Endodermal cell (in vitro differentiated cells): Measurements from ENCODE around the gene SLC45A2. TPM values are rescaled to one million over a fixed set of nuclear protein-coding genes. Genes with fewer than 3 reads are reported as not detected.

Experiments
- DNase-seq: peaks from one replicate; pipeline ENCODE4 v3.0.0-alpha.2; 2017
- H3K27ac ChIP-seq: 2 replicates; pipeline ENCODE4 v1.5.1; 2013; ENCODE audit warnings: mild to moderate bottlenecking, low read depth, low read length, moderate library complexity
- H3K27me3 ChIP-seq: 2 replicates; pipeline ENCODE4 v1.6.1; 2013; ENCODE audit warnings: mild to moderate bottlenecking, low read length, moderate library complexity; ENCODE audit not compliant: insufficient read depth, control insufficient read depth, poor library complexity, severe bottlenecking
- H3K36me3 ChIP-seq: 2 replicates; pipeline ENCODE4 v1.7.0; 2013; ENCODE audit warnings: mild to moderate bottlenecking, low read length, moderate library complexity; ENCODE audit not compliant: control insufficient read depth, insufficient read depth
- H3K4me1 ChIP-seq: one replicate; pipeline ENCODE4 v1.7.0; 2013; ENCODE audit warnings: low read length; ENCODE audit not compliant: control insufficient read depth, insufficient read depth
- H3K4me3 ChIP-seq: 2 replicates; pipeline ENCODE4 v1.5.1; 2013; ENCODE audit warnings: mild to moderate bottlenecking, low read length, moderate library complexity
- H3K9ac ChIP-seq: 2 replicates; pipeline ENCODE4 v1.6.1; 2013; ENCODE audit warnings: mild to moderate bottlenecking, low read length, moderate library complexity; ENCODE audit not compliant: poor library complexity, severe bottlenecking; ENCODE audit errors: extremely low read depth
- H3K9me3 ChIP-seq: 2 replicates; pipeline ENCODE4 v1.6.1; 2013; ENCODE audit warnings: mild to moderate bottlenecking, low read length, moderate library complexity; ENCODE audit not compliant: control insufficient read depth
- H3K27ac Mint-ChIP-seq: 2 replicates; pipeline ENCODE4 v1.8.0; 2020; ENCODE audit warnings: mixed read lengths
- H3K27me3 Mint-ChIP-seq: 2 replicates; pipeline ENCODE4 v1.8.0; 2021; ENCODE audit warnings: mild to moderate bottlenecking, mixed read lengths; ENCODE audit not compliant: insufficient read depth
- H3K36me3 Mint-ChIP-seq: 2 replicates; pipeline ENCODE4 v1.8.0; 2020; ENCODE audit warnings: low read depth, mixed read lengths
- H3K4me1 Mint-ChIP-seq: 2 replicates; pipeline ENCODE4 v1.8.0; 2020; ENCODE audit warnings: mixed read lengths
- H3K4me3 Mint-ChIP-seq: 2 replicates; pipeline ENCODE4 v1.8.0; 2020; ENCODE audit warnings: mild to moderate bottlenecking, moderate library complexity, mixed read lengths
- H3K9me3 Mint-ChIP-seq: 2 replicates; pipeline ENCODE4 v1.8.0; 2020; ENCODE audit warnings: mild to moderate bottlenecking, mixed read lengths
- WGBS, 2 experiments: methylation state at CpG; one replicate each; pipeline versions ENCODE4 v1.1.5 to v1.1.7; 2013; ENCODE audit warnings: missing lambda C conversion rate in 2 of 2, mixed read lengths in 1 of 2; ENCODE audit not compliant: insufficient coverage in 1 of 2, insufficient read length in 1 of 2; 5-methylcytosine and 5-hydroxymethylcytosine counted together
- total RNA-seq, 2 donors: library from RNA; stranded (reverse); fragmentation: NEBNext Ultra II Directional in 1 of 2; extraction: Animal tissue kit (Norgen Biotek cat#: 25700) in 1 of 2; gene quantifications; 2 replicates in 1 of 2; 3 replicates in 1 of 2; pipeline ENCODE4 v1.2.1, GENCODE V29; 2021
- TF ChIP-seq, protein P1 (sequence below): fragments of 200-600 bp; sonication (generic); conservative IDR thresholded peaks from 2 replicates; pipeline ENCODE4 v1.5.0; 2021; ENCODE audit warnings: antibody characterized with exemption, mild to moderate bottlenecking

Gene SLC45A2
- total RNA-seq, 2 donors from 2014 or later = 0.20 TPM; not detected in 1

DNA sequence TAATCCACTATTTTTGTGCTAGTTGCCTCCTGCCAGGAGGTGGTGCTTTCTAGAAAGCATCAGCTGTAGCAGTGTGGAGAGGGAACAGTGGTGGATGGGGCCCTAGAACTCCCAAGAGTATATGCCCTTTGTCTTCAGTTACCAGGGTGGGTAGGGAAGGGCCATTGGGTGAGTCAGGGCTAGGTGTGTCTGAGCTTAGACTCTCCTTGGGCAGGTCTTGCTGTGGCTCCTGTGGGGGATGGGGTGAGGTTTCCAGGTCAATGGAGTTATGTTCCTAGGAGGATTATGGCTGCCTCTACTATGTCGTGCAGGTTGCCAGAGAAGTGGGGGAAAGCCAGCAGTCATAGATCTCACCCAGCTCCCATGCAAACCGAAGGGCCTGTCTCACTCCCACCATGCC is 81.4 kb downstream of the SLC45A2 start:
- H3K27ac Mint-ChIP-seq = no peak overlapping the region
- H3K27me3 Mint-ChIP-seq = peaks cover 3% of the 10 kb centered on the region
- Histone ChIP-seq H3K36me3 (no peaks in the 10 kb centered on the region), H3K9me3 (peaks cover 41% of the 10 kb centered on the region), H3K27ac (no peak overlapping the region), H3K4me3 (no peak overlapping the region), H3K4me1 (peaks cover 3% of the 10 kb centered on the region), H3K27me3 (no peaks in the 10 kb centered on the region), H3K9ac (no peak overlapping the region)
- peaks cover 56% of the 10 kb centered on the region for H3K9me3 Mint-ChIP-seq
- H3K36me3 Mint-ChIP-seq = peaks cover 5% of the 10 kb centered on the region
- WGBS, 2 experiments = 86% methylated on average over 2 of the region's 2 CpGs; no CpG with 5 or more reads in 1 of the 2 experiments
- no peak overlapping the region for H3K4me3 Mint-ChIP-seq
- no peak for DNase-seq
- TF ChIP-seq, protein P1, sequence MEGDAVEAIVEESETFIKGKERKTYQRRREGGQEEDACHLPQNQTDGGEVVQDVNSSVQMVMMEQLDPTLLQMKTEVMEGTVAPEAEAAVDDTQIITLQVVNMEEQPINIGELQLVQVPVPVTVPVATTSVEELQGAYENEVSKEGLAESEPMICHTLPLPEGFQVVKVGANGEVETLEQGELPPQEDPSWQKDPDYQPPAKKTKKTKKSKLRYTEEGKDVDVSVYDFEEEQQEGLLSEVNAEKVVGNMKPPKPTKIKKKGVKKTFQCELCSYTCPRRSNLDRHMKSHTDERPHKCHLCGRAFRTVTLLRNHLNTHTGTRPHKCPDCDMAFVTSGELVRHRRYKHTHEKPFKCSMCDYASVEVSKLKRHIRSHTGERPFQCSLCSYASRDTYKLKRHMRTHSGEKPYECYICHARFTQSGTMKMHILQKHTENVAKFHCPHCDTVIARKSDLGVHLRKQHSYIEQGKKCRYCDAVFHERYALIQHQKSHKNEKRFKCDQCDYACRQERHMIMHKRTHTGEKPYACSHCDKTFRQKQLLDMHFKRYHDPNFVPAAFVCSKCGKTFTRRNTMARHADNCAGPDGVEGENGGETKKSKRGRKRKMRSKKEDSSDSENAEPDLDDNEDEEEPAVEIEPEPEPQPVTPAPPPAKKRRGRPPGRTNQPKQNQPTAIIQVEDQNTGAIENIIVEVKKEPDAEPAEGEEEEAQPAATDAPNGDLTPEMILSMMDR = no peak
- peaks cover 14% of the 10 kb centered on the region for H3K4me1 Mint-ChIP-seq

DNA sequence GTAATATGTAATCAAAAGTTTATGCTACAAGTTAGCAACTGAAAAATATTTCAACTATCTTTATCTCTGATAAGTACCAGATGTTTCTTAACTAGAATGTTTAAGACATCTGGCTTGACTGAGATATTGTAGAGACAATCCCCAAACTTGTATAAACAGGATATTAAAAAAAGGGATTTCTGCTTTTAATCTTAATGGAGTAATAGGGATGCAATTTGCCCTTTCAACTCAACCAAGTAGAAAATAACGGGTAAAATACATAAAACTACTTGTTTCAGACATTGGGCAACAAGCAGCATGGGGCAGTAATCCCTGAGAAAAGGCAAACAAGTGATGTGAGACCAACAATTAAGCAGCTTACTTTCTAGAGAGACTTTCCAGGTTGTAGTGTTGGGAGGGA is 83.3 kb downstream of the SLC45A2 start:
- peaks cover 19% of the 10 kb centered on the region for H3K4me1 Mint-ChIP-seq
- Histone ChIP-seq H3K9me3 (peaks cover 22% of the 10 kb centered on the region), H3K27ac (no peak overlapping the region), H3K4me3 (no peak overlapping the region), H3K9ac (no peak overlapping the region), H3K27me3 (no peaks in the 10 kb centered on the region), H3K4me1 (peaks cover 3% of the 10 kb centered on the region), H3K36me3 (no peaks in the 10 kb centered on the region)
- no peak for DNase-seq
- peaks cover 38% of the 10 kb centered on the region for H3K9me3 Mint-ChIP-seq
- no peak overlapping the region for H3K27ac Mint-ChIP-seq
- WGBS, 2 experiments = 89% methylated on average over 1 of the region's 1 CpG; no CpG with 5 or more reads in 1 of the 2 experiments
- peaks cover under 1% of the 10 kb centered on the region for H3K36me3 Mint-ChIP-seq
- peaks cover 9% of the 10 kb centered on the region for H3K27me3 Mint-ChIP-seq
- H3K4me3 Mint-ChIP-seq = no peak overlapping the region
- TF ChIP-seq, protein P1 = no peak

Other genes starting within 250 kb of the SLC45A2 start
- 100 to 1,000 TPM in 1 of 2 donors, 10 to 100 TPM in 1; 80.2 to 123 TPM for gene ADAMTS12, start 92.7 kb downstream of the SLC45A2 start, total RNA-seq
- under 1 TPM in 1 of 2 donors, not detected in 1; 0.13 TPM for gene RXFP3, start 48.3 kb downstream of the SLC45A2 start, total RNA-seq
- gene AMACR, start 23.4 kb upstream of the SLC45A2 start, total RNA-seq = 10 to 100 TPM; 12.4 to 16.8 TPM
- 1 to 10 TPM; 5.0 to 7.2 TPM for gene C1QTNF3, start 58.5 kb upstream of the SLC45A2 start, total RNA-seq